OCI-LY3 (cell line): ENCODE measurements around the gene CEP44.
"Not testable (repeated sequence)": the region's sequence is repeated elsewhere in the genome, so short reads cannot be mapped to it uniquely, and the experiment has no call there.

ENCODE experiments used
- H2AFZ ChIP-seq: fragments of 200-600, 300-600 bp; shearing (Covaris generic); 2 replicates; pipeline ENCODE4 v1.6.0; 2014; ENCODE audit warnings: antibody characterized with exemption, low read depth, low read length
- H3K27ac ChIP-seq: fragments of 200-600, 300-600 bp; sonication (generic); 2 replicates; pipeline ENCODE4 v1.5.1; 2014; ENCODE audit warnings: mild to moderate bottlenecking, low read length, moderate library complexity, mixed read lengths
- H3K27me3 ChIP-seq: fragments of 200-600, 300-600 bp; sonication (generic); 2 replicates; pipeline ENCODE4 v1.6.1; 2014; ENCODE audit warnings: low read depth, low read length, mixed read lengths
- H3K36me3 ChIP-seq: fragments of 200-600, 300-600 bp; sonication (generic); replicated peaks from 2 replicates; pipeline ENCODE3; 2014; ENCODE audit warnings: low read depth, low read length, mixed read lengths
- H3K4me1 ChIP-seq: fragments of 300-600, 200-600 bp; sonication (generic); 2 replicates; pipeline ENCODE4 v1.6.1; 2014; ENCODE audit warnings: low read length, mixed read lengths
- H3K4me2 ChIP-seq: fragments of 200-600, 300-600 bp; sonication (generic); 2 replicates; pipeline ENCODE4 v1.6.1; 2014; ENCODE audit warnings: low read length, mixed read lengths
- H3K4me3 ChIP-seq: fragments of 300-600, 200-600 bp; sonication (generic); 2 replicates; pipeline ENCODE4 v1.5.1; 2014; ENCODE audit warnings: antibody characterized with exemption, mild to moderate bottlenecking, low read length, moderate library complexity
- H3K79me2 ChIP-seq: fragments of 300-600, 200-600 bp; shearing (Covaris generic); 2 replicates; pipeline ENCODE4 v1.6.1; 2014; ENCODE audit warnings: mild to moderate bottlenecking, low read length, mixed read lengths
- H3K9ac ChIP-seq: fragments of 300-600, 200-600 bp; shearing (Covaris generic); 2 replicates; pipeline ENCODE4 v1.6.0; 2014; ENCODE audit warnings: mild to moderate bottlenecking, low read length, moderate library complexity
- H3K9me3 ChIP-seq: fragments of 200-600, 300-600 bp; shearing (Covaris generic); 2 replicates; pipeline ENCODE4 v1.6.1; 2014; ENCODE audit warnings: low read length, mixed read lengths; ENCODE audit not compliant: insufficient read depth
- H4K20me1 ChIP-seq: fragments of 200-600, 300-600 bp; sonication (generic); 2 replicates; pipeline ENCODE4 v1.6.1; 2016; ENCODE audit warnings: low read length, mixed read lengths; ENCODE audit not compliant: insufficient read depth
- EZH2phosphoT487 ChIP-seq: fragments of 200-600 bp; shearing (Covaris generic); IDR thresholded peaks from 2 replicates; pipeline ENCODE4 v1.6.1; 2018; ENCODE audit warnings: antibody characterized with exemption, mixed run types, low read depth
- TF ChIP-seq, protein P1 (sequence below): fragments of 200-600, 300-600 bp; sonication (generic); IDR thresholded peaks from 2 replicates; pipeline ENCODE4 v1.5.1; 2014; ENCODE audit warnings: antibody characterized with exemption, low read length, low read depth

CEP44 gene

DNA sequence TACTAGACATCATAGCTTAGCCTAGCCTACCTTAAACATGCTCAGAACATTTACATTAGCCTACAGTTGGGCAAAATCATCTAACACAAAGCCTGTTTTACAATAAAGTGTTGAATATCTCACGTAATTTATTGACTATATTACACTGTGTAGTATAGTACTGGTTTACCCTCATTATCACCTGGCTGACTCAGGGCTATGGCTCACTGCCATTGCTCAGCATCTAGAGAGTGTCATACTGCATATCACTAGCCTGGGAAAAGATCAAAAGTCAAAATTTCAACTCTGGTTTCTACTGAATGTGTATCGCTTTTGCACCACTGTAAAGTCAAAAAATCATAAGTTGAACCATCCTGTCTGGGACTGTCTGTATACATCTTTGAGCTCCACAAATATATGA, 78.6 kb downstream of the CEP44 start:
- no peak overlapping the region for H3K4me2 ChIP-seq
- H3K9me3 ChIP-seq, result no peaks in the 10 kb centered on the region
- peaks cover 16% of the 10 kb centered on the region for H3K4me1 ChIP-seq
- no peaks in the 10 kb centered on the region for H3K27me3 ChIP-seq
- H3K27ac ChIP-seq, result no peak overlapping the region
- H4K20me1 ChIP-seq, result no peaks in the 10 kb centered on the region
- H3K79me2 ChIP-seq, result no peaks in the 10 kb centered on the region
- no peak overlapping the region for H3K9ac ChIP-seq
- TF ChIP-seq EZH2phosphoT487, result no peak
- TF ChIP-seq, protein P1, sequence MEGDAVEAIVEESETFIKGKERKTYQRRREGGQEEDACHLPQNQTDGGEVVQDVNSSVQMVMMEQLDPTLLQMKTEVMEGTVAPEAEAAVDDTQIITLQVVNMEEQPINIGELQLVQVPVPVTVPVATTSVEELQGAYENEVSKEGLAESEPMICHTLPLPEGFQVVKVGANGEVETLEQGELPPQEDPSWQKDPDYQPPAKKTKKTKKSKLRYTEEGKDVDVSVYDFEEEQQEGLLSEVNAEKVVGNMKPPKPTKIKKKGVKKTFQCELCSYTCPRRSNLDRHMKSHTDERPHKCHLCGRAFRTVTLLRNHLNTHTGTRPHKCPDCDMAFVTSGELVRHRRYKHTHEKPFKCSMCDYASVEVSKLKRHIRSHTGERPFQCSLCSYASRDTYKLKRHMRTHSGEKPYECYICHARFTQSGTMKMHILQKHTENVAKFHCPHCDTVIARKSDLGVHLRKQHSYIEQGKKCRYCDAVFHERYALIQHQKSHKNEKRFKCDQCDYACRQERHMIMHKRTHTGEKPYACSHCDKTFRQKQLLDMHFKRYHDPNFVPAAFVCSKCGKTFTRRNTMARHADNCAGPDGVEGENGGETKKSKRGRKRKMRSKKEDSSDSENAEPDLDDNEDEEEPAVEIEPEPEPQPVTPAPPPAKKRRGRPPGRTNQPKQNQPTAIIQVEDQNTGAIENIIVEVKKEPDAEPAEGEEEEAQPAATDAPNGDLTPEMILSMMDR, result no peak
- H2AFZ ChIP-seq, result no peak overlapping the region
- no peaks in the 10 kb centered on the region for H3K36me3 ChIP-seq
- H3K4me3 ChIP-seq, result no peak overlapping the region

DNA sequence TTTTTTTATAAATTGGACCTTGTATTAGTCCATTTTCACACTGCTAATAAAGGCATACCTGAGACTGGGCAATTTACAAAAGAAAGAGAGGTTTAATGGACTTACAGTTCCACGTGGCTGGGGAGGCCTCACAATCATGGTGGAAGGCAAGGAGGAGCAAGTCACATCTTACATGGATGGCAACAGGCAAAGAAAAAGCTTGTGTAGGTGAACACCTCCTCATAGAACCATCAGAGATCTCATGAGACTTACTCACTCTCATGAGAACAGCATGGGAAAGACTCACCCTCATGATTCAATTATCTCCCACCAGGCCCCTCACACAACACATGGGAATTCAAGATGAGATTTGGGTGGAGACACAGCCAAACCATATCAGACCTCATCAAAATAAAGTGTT, 80.1 kb downstream of the CEP44 start:
- not testable (repeated sequence) for H3K79me2 ChIP-seq, H3K4me2 ChIP-seq, H3K4me1 ChIP-seq, H2AFZ ChIP-seq, H4K20me1 ChIP-seq, H3K4me3 ChIP-seq, H3K27ac ChIP-seq, H3K9ac ChIP-seq, H3K36me3 ChIP-seq, H3K9me3 ChIP-seq, H3K27me3 ChIP-seq

DNA sequence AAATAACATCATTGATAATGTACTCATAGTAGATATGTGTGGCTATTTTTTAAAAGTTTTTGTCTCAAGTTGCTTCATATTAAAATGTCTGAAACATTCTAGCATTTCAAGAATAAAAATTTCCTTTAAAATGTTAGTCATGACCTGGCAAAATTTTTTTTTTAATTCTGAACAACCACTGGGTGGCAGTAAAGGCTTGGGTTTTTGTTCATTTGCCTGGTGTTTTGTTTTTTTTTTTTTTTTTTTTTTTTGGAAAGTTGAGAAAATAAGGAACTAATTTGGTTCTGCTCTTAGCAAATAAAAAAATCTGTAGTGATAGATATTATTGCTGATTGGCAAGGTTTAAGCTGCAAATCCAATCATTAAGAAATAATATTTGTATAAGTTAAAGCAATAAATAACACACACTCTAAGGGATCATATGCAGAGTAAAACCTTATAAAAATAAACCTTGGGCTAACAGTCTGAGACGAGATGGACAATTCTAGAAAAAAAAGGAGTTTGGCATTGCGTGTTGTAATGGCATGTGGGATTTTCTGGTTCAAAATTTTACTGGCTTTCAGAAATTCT, 81.4 kb downstream of the CEP44 start:
- Histone ChIP-seq H3K36me3 (no peaks in the 10 kb centered on the region), H2AFZ (no peak overlapping the region), H4K20me1 (no peaks in the 10 kb centered on the region), H3K79me2 (no peaks in the 10 kb centered on the region), H3K27me3 (no peaks in the 10 kb centered on the region), H3K4me1 (no peaks in the 10 kb centered on the region), H3K27ac (no peak overlapping the region), H3K9ac (no peak overlapping the region), H3K4me3 (no peak overlapping the region), H3K9me3 (no peaks in the 10 kb centered on the region), H3K4me2 (no peak overlapping the region)
- TF ChIP-seq, protein P1, result peak; percentile 66
- TF ChIP-seq EZH2phosphoT487, result no peak

DNA sequence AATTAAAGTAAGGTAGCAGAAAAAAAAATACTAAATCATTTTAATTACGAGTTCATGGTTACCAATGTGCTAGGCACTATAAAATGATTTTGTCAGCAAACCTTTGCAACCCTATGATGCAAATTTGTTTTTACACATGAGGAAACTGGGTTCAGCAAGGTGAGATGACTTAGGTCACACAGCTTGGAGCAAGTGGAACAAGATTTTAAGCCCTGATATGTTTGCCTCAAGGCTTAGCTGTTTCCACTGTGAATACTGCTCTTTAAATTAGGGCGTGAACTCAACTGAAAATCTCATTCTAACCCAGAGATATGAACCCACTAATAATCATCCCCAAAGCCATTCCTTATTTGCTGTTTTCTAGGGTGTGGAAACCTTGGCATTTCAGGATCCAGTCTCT, 86.3 kb downstream of the CEP44 start:
- Histone ChIP-seq H3K36me3 (no peaks in the 10 kb centered on the region), H4K20me1 (no peaks in the 10 kb centered on the region), H3K4me1 (no peaks in the 10 kb centered on the region), H3K4me2 (no peak overlapping the region), H3K79me2 (no peaks in the 10 kb centered on the region), H2AFZ (no peak overlapping the region), H3K27me3 (no peaks in the 10 kb centered on the region), H3K27ac (no peak overlapping the region), H3K9me3 (no peaks in the 10 kb centered on the region), H3K9ac (no peak overlapping the region), H3K4me3 (no peak overlapping the region)
- TF ChIP-seq, protein P1, result no peak
- no peak for TF ChIP-seq EZH2phosphoT487

DNA sequence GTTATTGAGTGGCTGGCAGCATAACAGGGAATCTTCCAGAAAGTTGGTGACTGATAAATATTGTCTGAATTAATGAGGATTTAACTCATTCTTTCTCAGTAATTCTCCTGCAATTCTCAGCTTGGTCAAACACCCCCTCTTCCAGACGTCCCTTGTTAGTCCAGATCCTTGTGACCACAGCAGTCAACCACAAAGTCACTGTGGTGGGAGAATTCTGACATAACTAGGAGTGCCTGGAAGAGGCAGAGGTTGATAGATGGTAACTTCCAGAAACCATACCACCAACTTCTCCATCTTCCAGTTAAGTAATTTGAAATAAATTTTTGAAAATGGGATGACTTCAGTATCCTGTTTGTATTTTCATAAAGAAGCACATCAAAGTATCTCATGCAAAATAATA, 90.1 kb downstream of the CEP44 start:
- Histone ChIP-seq H3K4me1 (no peaks in the 10 kb centered on the region), H3K27me3 (no peaks in the 10 kb centered on the region), H3K27ac (no peak overlapping the region), H3K9ac (no peak overlapping the region), H3K4me3 (no peak overlapping the region), H3K79me2 (no peaks in the 10 kb centered on the region), H3K4me2 (no peak overlapping the region), H3K9me3 (no peaks in the 10 kb centered on the region), H3K36me3 (no peaks in the 10 kb centered on the region), H4K20me1 (no peaks in the 10 kb centered on the region), H2AFZ (no peak overlapping the region)
- TF ChIP-seq, protein P1, result no peak
